Mesenchymal stem cell (in vitro differentiated cells and primary cell): Measurements from ENCODE around the gene PTH2R.
A peak's percentile ranks its signal among the peaks of the same experiment; 100 is the strongest.
"Not testable (repeated sequence)": the region's sequence is repeated elsewhere in the genome, so short reads cannot be mapped to it uniquely, and the experiment has no call there.

ENCODE experiments used
- DNase-seq: peaks from one replicate; pipeline ENCODE4 v3.0.0-alpha.2; 2013
- H2AFZ ChIP-seq: one replicate; pipeline ENCODE4 v1.6.1; 2013; ENCODE audit warnings: low read depth, mild to moderate bottlenecking, control low read depth, inconsistent platforms, low read length, moderate library complexity
- H2AK5ac ChIP-seq: 2 replicates; pipeline ENCODE4 v1.6.1; 2013; ENCODE audit warnings: low read length, moderate library complexity, mild to moderate bottlenecking, inconsistent platforms; ENCODE audit not compliant: severe bottlenecking
- H2BK120ac ChIP-seq: one replicate; pipeline ENCODE4 v1.6.1; 2013; ENCODE audit warnings: low read depth, mild to moderate bottlenecking, inconsistent platforms, low read length, moderate library complexity
- H2BK12ac ChIP-seq, 2 experiments: one replicate each; pipeline ENCODE4 v1.6.1; 2013; ENCODE audit warnings: inconsistent platforms in 2 of 2, low read length in 2 of 2, mild to moderate bottlenecking in 2 of 2, moderate library complexity in 2 of 2, control low read depth in 1 of 2
- H2BK15ac ChIP-seq: one replicate; pipeline ENCODE4 v1.6.1; 2013; ENCODE audit warnings: mild to moderate bottlenecking, low read depth, inconsistent platforms; ENCODE audit not compliant: poor library complexity, severe bottlenecking
- H2BK5ac ChIP-seq: 2 replicates; pipeline ENCODE4 v1.6.1; 2013; ENCODE audit warnings: low read depth, mild to moderate bottlenecking, low read length, control low read depth, inconsistent platforms; ENCODE audit not compliant: poor library complexity, severe bottlenecking
- H3K14ac ChIP-seq, 2 experiments: one replicate each; pipeline ENCODE4 v1.6.1; 2013; ENCODE audit warnings: inconsistent platforms in 2 of 2, low read length in 2 of 2, control low read depth in 1 of 2, mild to moderate bottlenecking in 1 of 2, moderate library complexity in 1 of 2
- H3K18ac ChIP-seq, 2 experiments: one replicate each; pipeline ENCODE4 v1.6.1; 2013; ENCODE audit warnings: inconsistent platforms in 2 of 2, low read length in 2 of 2, control low read depth in 1 of 2, low read depth in 1 of 2, mild to moderate bottlenecking in 1 of 2
- H3K23ac ChIP-seq, 2 experiments: one replicate each; pipeline ENCODE4 v1.6.1; 2013; ENCODE audit warnings: inconsistent platforms in 2 of 2, low read length in 2 of 2, mild to moderate bottlenecking in 2 of 2, moderate library complexity in 2 of 2, control low read depth in 1 of 2
- H3K27ac ChIP-seq: 2 replicates; pipeline ENCODE4 v1.5.1; 2013; ENCODE audit warnings: mild to moderate bottlenecking, moderate library complexity, low read length, control low read depth, inconsistent platforms; ENCODE audit not compliant: poor library complexity, severe bottlenecking
- H3K27me3 ChIP-seq, 2 experiments: 2 replicates each; pipeline versions ENCODE4 v1.6.1 to v1.7.0; 2013; ENCODE audit warnings: low read length in 2 of 2, mild to moderate bottlenecking in 2 of 2, moderate library complexity in 2 of 2, control low read depth in 1 of 2, inconsistent platforms in 1 of 2; ENCODE audit not compliant: control insufficient read depth in 1 of 2, insufficient read depth in 1 of 2
- H3K36me3 ChIP-seq, 2 experiments: 2 replicates each; pipeline versions ENCODE4 v1.6.1 to v1.7.0; 2013; ENCODE audit warnings: low read length in 2 of 2, control low read depth in 1 of 2, inconsistent platforms in 1 of 2, low read depth in 1 of 2, mild to moderate bottlenecking in 1 of 2; ENCODE audit not compliant: insufficient read depth in 2 of 2, control insufficient read depth in 1 of 2
- H3K4ac ChIP-seq, 2 experiments: one replicate each; pipeline ENCODE4 v1.6.1; 2013; ENCODE audit warnings: inconsistent platforms in 2 of 2, low read length in 2 of 2, mild to moderate bottlenecking in 2 of 2, moderate library complexity in 2 of 2, control low read depth in 1 of 2, low read depth in 1 of 2
- H3K4me1 ChIP-seq: 2 replicates; pipeline ENCODE4 v1.6.1; 2013; ENCODE audit warnings: low read depth, low read length, control low read depth; ENCODE audit not compliant: control insufficient read depth, insufficient read depth
- H3K4me2 ChIP-seq: 2 replicates; pipeline ENCODE4 v1.6.1; 2013; ENCODE audit warnings: low read length, mild to moderate bottlenecking, inconsistent platforms; ENCODE audit not compliant: poor library complexity, severe bottlenecking
- H3K4me3 ChIP-seq, 2 experiments: 2 replicates each; pipeline versions ENCODE4 v1.5.1 to v1.7.0; 2013; ENCODE audit warnings: low read length in 2 of 2, mild to moderate bottlenecking in 2 of 2, control low read depth in 1 of 2, low read depth in 1 of 2; ENCODE audit not compliant: insufficient read depth in 1 of 2
- H3K79me1 ChIP-seq: replicated peaks from 2 replicates; pipeline ENCODE4 v1.6.1; 2013; ENCODE audit warnings: mild to moderate bottlenecking, control low read depth, low read length, inconsistent platforms; ENCODE audit not compliant: poor library complexity, severe bottlenecking
- H3K9ac ChIP-seq: 2 replicates; pipeline ENCODE4 v1.7.0; 2013; ENCODE audit warnings: mild to moderate bottlenecking, low read length, moderate library complexity
- H3K9me3 ChIP-seq: 2 replicates; pipeline ENCODE4 v1.7.0; 2013; ENCODE audit warnings: mild to moderate bottlenecking, low read length; ENCODE audit not compliant: control insufficient read depth
- H4K8ac ChIP-seq: one replicate; pipeline ENCODE4 v1.6.1; 2013; ENCODE audit warnings: inconsistent platforms, mild to moderate bottlenecking, low read length, moderate library complexity
- H4K91ac ChIP-seq: one replicate; pipeline ENCODE4 v1.6.1; 2013; ENCODE audit warnings: mild to moderate bottlenecking, low read length, inconsistent platforms
- WGBS: methylation state at CpG from one replicate; pipeline ENCODE4 v1.1.7; 2013; ENCODE audit warnings: mixed read lengths; 5-methylcytosine and 5-hydroxymethylcytosine counted together

PTH2R gene

GRCh38 chr2:208531361-208531760, 124.8 kb downstream of the PTH2R start:
- H3K36me3 ChIP-seq: no peaks in the 10 kb centered on the region
- no peak overlapping the region for H3K23ac ChIP-seq
- H4K91ac ChIP-seq: no peak overlapping the region
- no peak overlapping the region for H2BK120ac ChIP-seq
- no peak overlapping the region for H3K18ac ChIP-seq
- no peak overlapping the region for H4K8ac ChIP-seq
- H2AFZ ChIP-seq: no peak overlapping the region
- H2BK15ac ChIP-seq: no peak overlapping the region
- no peak overlapping the region for H3K27ac ChIP-seq
- peaks cover 4% of the 10 kb centered on the region for H3K4me1 ChIP-seq
- no peaks in the 10 kb centered on the region for H3K27me3 ChIP-seq
- no peak overlapping the region for H3K4me2 ChIP-seq
- no peak for DNase-seq
- H3K79me1 ChIP-seq: no peaks in the 10 kb centered on the region
- H3K9me3 ChIP-seq: peaks cover 3% of the 10 kb centered on the region
- H3K4me3 ChIP-seq: no peak overlapping the region
- H2BK5ac ChIP-seq: no peak overlapping the region
- H3K4ac ChIP-seq: no peak overlapping the region
- 97% methylated on average over 2 of the region's 3 CpGs for WGBS
- H2AK5ac ChIP-seq: no peak overlapping the region
- H2BK12ac ChIP-seq: no peak overlapping the region
- H3K14ac ChIP-seq: no peak overlapping the region
- H3K9ac ChIP-seq: no peak overlapping the region

- H3K23ac ChIP-seq, H4K8ac ChIP-seq, H4K91ac ChIP-seq, H3K4me3 ChIP-seq, H2AFZ ChIP-seq, DNase-seq, H3K4me1 ChIP-seq, H2BK15ac ChIP-seq, H2BK5ac ChIP-seq, H3K14ac ChIP-seq, H3K27me3 ChIP-seq, H2BK12ac ChIP-seq, H3K4ac ChIP-seq, H2BK120ac ChIP-seq, H2AK5ac ChIP-seq, H3K18ac ChIP-seq, H3K27ac ChIP-seq, H3K79me1 ChIP-seq, H3K9me3 ChIP-seq, H3K9ac ChIP-seq, H3K4me2 ChIP-seq, H3K36me3 ChIP-seq: not testable (repeated sequence)
- WGBS: 75% methylated on average over 1 of the region's 1 CpG
Observed at GRCh38 chr2:208535578-208535977, 129.0 kb downstream of the PTH2R start.

GRCh38 chr2:208541461-208541988, 134.9 kb downstream of the PTH2R start:
- H3K4me1 ChIP-seq: peaks cover 2% of the 10 kb centered on the region
- H3K4me3 ChIP-seq: no peak overlapping the region
- H3K18ac ChIP-seq: no peak overlapping the region
- H3K9me3 ChIP-seq: peaks cover 6% of the 10 kb centered on the region
- no peak overlapping the region for H3K23ac ChIP-seq
- no peak overlapping the region for H2BK12ac ChIP-seq
- H2AFZ ChIP-seq: no peak overlapping the region
- no peak overlapping the region for H3K9ac ChIP-seq
- no peak overlapping the region for H2BK120ac ChIP-seq
- H2AK5ac ChIP-seq: no peak overlapping the region
- H3K4ac ChIP-seq: no peak overlapping the region
- H2BK5ac ChIP-seq: no peak overlapping the region
- H3K4me2 ChIP-seq: no peak overlapping the region
- no peak overlapping the region for H4K8ac ChIP-seq
- H3K27ac ChIP-seq: peak overlapping the region; percentile 25
- no peak overlapping the region for H4K91ac ChIP-seq
- H3K27me3 ChIP-seq: no peaks in the 10 kb centered on the region
- no peaks in the 10 kb centered on the region for H3K79me1 ChIP-seq
- no peak overlapping the region for H3K14ac ChIP-seq
- WGBS: 88% methylated on average over 2 of the region's 3 CpGs
- DNase-seq: no peak
- H2BK15ac ChIP-seq: no peak overlapping the region
- no peaks in the 10 kb centered on the region for H3K36me3 ChIP-seq

- Histone ChIP-seq H3K18ac (no peak overlapping the region), H4K8ac (no peak overlapping the region), H3K9me3 (peaks cover 6% of the 10 kb centered on the region), H2BK5ac (no peak overlapping the region), H3K14ac (no peak overlapping the region), H2BK15ac (no peak overlapping the region), H3K27me3 (no peaks in the 10 kb centered on the region), H3K9ac (no peak overlapping the region), H2AK5ac (no peak overlapping the region), H2AFZ (no peak overlapping the region), H4K91ac (no peak overlapping the region), H3K23ac (no peak overlapping the region), H3K27ac (peak overlapping the region; percentile 25), H2BK120ac (no peak overlapping the region), H3K4me1 (peaks cover 2% of the 10 kb centered on the region), H3K79me1 (no peaks in the 10 kb centered on the region), H3K4me2 (no peak overlapping the region), H3K4ac (no peak overlapping the region), H3K4me3 (no peak overlapping the region), H3K36me3 (no peaks in the 10 kb centered on the region), H2BK12ac (no peak overlapping the region)
- WGBS: 22% methylated on average over 1 of the region's 3 CpGs
- DNase-seq: no peak
Observed at GRCh38 chr2:208541989-208542464, 135.4 kb downstream of the PTH2R start.
